Measurements from ENCODE around the gene TTLL7.

GRCh38 chr1:83856381-83856780 lies 142.6 kb downstream of the TTLL7 start:
- no peak for TF ChIP-seq CTCF (IDR thresholded peaks at IDR 0.05)
- TF ChIP-seq EZH2 (IDR thresholded peaks at IDR 0.05): no peak
